Spleen (tissue), 11 donors: ENCODE measurements around the gene SORCS2. TPM values are rescaled to one million over a fixed set of nuclear protein-coding genes. Genes with fewer than 3 reads are reported as not detected.

ENCODE experiments used
- DNase-seq: peaks from one replicate; pipeline ENCODE4 v3.0.0-alpha.2; 2020
- H3K27ac ChIP-seq, 8 donors: fragments of 200-600 bp; sonication (generic) in 7 of 8; 1 replicate in 4 of 8; 2 replicates in 4 of 8; pipeline versions ENCODE4 v1.5.0 to v1.8.0; 2016 to 2021; ENCODE audit warnings: inconsistent platforms in 4 of 8, mild to moderate bottlenecking in 4 of 8, moderate library complexity in 1 of 8
- H3K27me3 ChIP-seq, 7 donors: fragments of 200-600 bp; sonication (generic) in 6 of 7; replicated peaks in 1 of 7; 1 replicate in 4 of 7; 2 replicates in 3 of 7; pipeline versions ENCODE4 v1.5.0 to v1.8.0; 2016 to 2021; ENCODE audit warnings: inconsistent platforms in 3 of 7, mild to moderate bottlenecking in 1 of 7
- H3K36me3 ChIP-seq, 6 donors: fragments of 200-600 bp; sonication (generic) in 5 of 6; 1 replicate in 4 of 6; 2 replicates in 2 of 6; pipeline versions ENCODE4 v1.5.0 to v1.8.0; 2016 to 2021; ENCODE audit warnings: inconsistent platforms in 2 of 6
- H3K4me1 ChIP-seq, 6 donors: fragments of 200-600 bp; sonication (generic) in 5 of 6; 1 replicate in 3 of 6; 2 replicates in 3 of 6; pipeline versions ENCODE4 v1.5.0 to v1.8.0; 2016 to 2021; ENCODE audit warnings: inconsistent platforms in 3 of 6
- H3K4me3 ChIP-seq, 8 donors: fragments of 200-600 bp; sonication (generic) in 7 of 8; 1 replicate in 4 of 8; 2 replicates in 4 of 8; pipeline versions ENCODE4 v1.5.0 to v1.8.0; 2016 to 2021; ENCODE audit warnings: inconsistent platforms in 4 of 8, mild to moderate bottlenecking in 4 of 8, moderate library complexity in 2 of 8
- H3K9me3 ChIP-seq, 8 donors: fragments of 200-600 bp; sonication (generic) in 7 of 8; 1 replicate in 4 of 8; 2 replicates in 4 of 8; pipeline versions ENCODE4 v1.5.0 to v1.8.0; 2016 to 2021; ENCODE audit warnings: inconsistent platforms in 4 of 8
- POLR2A ChIP-seq, 3 donors: fragments of 450-650 bp; IDR thresholded peaks; one replicate each; pipeline ENCODE4 v1.5.1; 2017; ENCODE audit warnings: antibody characterized with exemption in 3 of 3, mild to moderate bottlenecking in 1 of 3
- POLR2AphosphoS5 ChIP-seq, 3 donors: sonication (generic); formaldehyde crosslinking; IDR thresholded peaks; one replicate each; pipeline ENCODE4 v1.5.1; 2017; ENCODE audit warnings: antibody characterized with exemption in 3 of 3
- WGBS, 5 donors: extraction: QIAGEN DNeasy Blood & Tissue Kit in 3 of 5; methylation state at CpG; one replicate each; pipeline versions ENCODE4 v1.1.5 to v1.1.7; 2013 to 2018; 5-methylcytosine and 5-hydroxymethylcytosine counted together
- intact Hi-C: fragments of 100-400 bp; cut with DNase I; formaldehyde crosslinking; loops from one replicate; pipeline ENCODE4 v1.15.0; 2023; ENCODE audit warnings: low total_unique reads
- polyA plus RNA-seq, 3 donors: library from polyadenylated mRNA; stranded (reverse); fragments of 200-250 nt; gene quantifications; one replicate each; pipeline ENCODE4 v1.2.1, GENCODE V29; 2013
- total RNA-seq, 7 donors: library from RNA; depleted of rRNA in 3 of 7; stranded (reverse); fragments of >200 nt in 3 of 7; fragmentation: NEBNext Ultra II Directional in 4 of 7; extraction: Animal tissue kit (Norgen Biotek cat#: 25700) in 4 of 7; gene quantifications; one replicate each; pipeline versions ENCODE4 v1.1.0 to v1.2.1, GENCODE V29; 2016 to 2021
- TF ChIP-seq, protein P1 (sequence below), 11 experiments: fragments of 200-600 bp in 7 of 11; fragments of 450-650 bp in 4 of 11; sonication (generic) in 4 of 11; IDR thresholded peaks in 8 of 11; conservative IDR thresholded peaks in 3 of 11; 1 replicate in 7 of 11; 2 replicates in 4 of 11; pipeline versions ENCODE4 v1.4.0 to v1.8.0; 2016 to 2021; ENCODE audit warnings: antibody characterized with exemption in 11 of 11, inconsistent platforms in 4 of 11, mild to moderate bottlenecking in 1 of 11
- donor health status: healthy with polysubstance abuse.
- donor health status: DM: no; HTN: no; CAD: no; lungs with moderate emphysema.
- donor health status: DM: no; HTN: no; CAD: no.
- donor health status: Bipolar disorder and iron deficiency.
- donor health status: healthy.
- donor health status: DM: no; HTN: no; CAD: no.
- donor health status: DM: yes; HTN: yes; CAD: no.

SORCS2 gene
- total and polyA plus RNA-seq, 10 donors, result 0.33 to 1.6 (median 0.60) TPM

DNA sequence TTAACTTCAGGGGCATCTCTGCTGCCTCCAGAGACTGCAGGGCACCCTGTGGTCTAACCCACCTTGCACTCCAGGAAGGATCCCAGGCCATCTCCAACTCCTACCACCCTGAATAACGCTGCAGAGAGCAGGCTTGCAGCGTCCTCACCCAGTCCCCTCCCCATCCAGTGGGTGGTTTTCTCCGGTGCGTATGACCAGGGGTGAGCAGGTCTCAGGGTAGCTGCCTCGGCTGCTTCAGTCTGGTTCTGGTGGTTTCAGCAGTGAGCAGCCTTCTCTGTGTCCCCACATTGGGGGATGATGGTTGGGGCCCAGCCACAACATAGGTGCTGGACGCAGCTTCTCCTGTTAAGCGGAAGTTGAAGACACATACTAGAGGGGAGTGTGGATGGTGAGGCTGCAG, 38.6 kb upstream of the SORCS2 start:
- WGBS, 5 donors, result 83 to 89% (median 86%) methylated on average over 3 to 7 of the region's 7 CpGs
- no peak overlapping the region for H3K4me3 ChIP-seq
- H3K27ac ChIP-seq, result no peak overlapping the region
- TF ChIP-seq POLR2AphosphoS5 (IDR thresholded peaks at IDR 0.05), result no peak
- no peak for TF ChIP-seq POLR2A (IDR thresholded peaks at IDR 0.05)
- TF ChIP-seq, protein P1, sequence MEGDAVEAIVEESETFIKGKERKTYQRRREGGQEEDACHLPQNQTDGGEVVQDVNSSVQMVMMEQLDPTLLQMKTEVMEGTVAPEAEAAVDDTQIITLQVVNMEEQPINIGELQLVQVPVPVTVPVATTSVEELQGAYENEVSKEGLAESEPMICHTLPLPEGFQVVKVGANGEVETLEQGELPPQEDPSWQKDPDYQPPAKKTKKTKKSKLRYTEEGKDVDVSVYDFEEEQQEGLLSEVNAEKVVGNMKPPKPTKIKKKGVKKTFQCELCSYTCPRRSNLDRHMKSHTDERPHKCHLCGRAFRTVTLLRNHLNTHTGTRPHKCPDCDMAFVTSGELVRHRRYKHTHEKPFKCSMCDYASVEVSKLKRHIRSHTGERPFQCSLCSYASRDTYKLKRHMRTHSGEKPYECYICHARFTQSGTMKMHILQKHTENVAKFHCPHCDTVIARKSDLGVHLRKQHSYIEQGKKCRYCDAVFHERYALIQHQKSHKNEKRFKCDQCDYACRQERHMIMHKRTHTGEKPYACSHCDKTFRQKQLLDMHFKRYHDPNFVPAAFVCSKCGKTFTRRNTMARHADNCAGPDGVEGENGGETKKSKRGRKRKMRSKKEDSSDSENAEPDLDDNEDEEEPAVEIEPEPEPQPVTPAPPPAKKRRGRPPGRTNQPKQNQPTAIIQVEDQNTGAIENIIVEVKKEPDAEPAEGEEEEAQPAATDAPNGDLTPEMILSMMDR (IDR thresholded peaks at IDR 0.05 in 8 of 11, conservative IDR thresholded peaks at IDR 0.05 in 3 of 11), result no peak
- H3K4me1 ChIP-seq, result peaks cover 4 to 19% (median 13%) of the 10 kb centered on the region in 6 donors
- H3K36me3 ChIP-seq, result no peaks in the 10 kb centered on the region
- no peaks in the 10 kb centered on the region for H3K9me3 ChIP-seq
- H3K27me3 ChIP-seq, result peaks cover 0 to 40% (median 0%) of the 10 kb centered on the region in 7 donors
- peak; percentile 20 for DNase-seq
- intact Hi-C loops, result no loop called here

GRCh38 chr4:7154351-7154981, 37.9 kb upstream of the SORCS2 start:
- peak; percentile 53 for DNase-seq
- peaks cover 4 to 19% (median 13%) of the 10 kb centered on the region in 6 donors for H3K4me1 ChIP-seq
- no peaks in the 10 kb centered on the region for H3K36me3 ChIP-seq
- no peak for TF ChIP-seq POLR2AphosphoS5 (IDR thresholded peaks at IDR 0.05)
- TF ChIP-seq, protein P1 (IDR thresholded peaks at IDR 0.05 in 8 of 11, conservative IDR thresholded peaks at IDR 0.05 in 3 of 11), result no peak
- 77 to 92% (median 88%) methylated on average over 18 of the region's 18 CpGs for WGBS, 5 donors
- peaks cover 0 to 40% (median 0%) of the 10 kb centered on the region in 7 donors for H3K27me3 ChIP-seq
- intact Hi-C loops, result no loop called here
- H3K27ac ChIP-seq, result no peak overlapping the region
- H3K9me3 ChIP-seq, result no peaks in the 10 kb centered on the region
- no peak overlapping the region for H3K4me3 ChIP-seq

DNA sequence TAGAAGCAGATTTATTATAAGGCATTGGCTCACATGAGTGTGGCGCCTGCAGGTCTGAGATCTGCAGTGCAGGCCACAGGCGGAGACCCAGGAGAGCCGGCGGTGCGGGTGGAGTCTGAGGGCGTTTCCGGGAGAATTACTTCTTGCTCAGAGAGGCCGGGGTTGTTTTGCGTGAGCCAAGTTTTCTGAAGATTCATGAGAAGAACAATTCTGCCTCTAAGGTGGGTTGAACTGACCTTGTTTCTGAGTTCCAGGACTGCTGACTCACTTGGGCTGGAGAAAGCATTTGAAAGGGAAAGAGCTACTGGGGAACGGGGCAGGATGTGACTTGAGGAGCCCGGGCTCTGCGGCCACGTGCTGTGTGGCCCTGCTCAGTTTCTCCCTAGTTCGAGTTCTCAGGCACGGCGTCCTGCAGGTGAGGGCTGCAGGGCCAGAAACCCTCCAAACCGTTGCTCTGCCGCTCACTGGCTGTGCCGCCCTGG, 36.7 kb upstream of the SORCS2 start:
- WGBS, 5 donors, result 61 to 76% (median 72%) methylated on average over 19 of the region's 19 CpGs
- Histone ChIP-seq H3K4me3 (no peak overlapping the region), H3K27ac (peak overlapping the region in 6 of 8 donors; percentile 13 to 68 (median 48)), H3K4me1 (peaks cover 4 to 19% (median 13%) of the 10 kb centered on the region in 6 donors), H3K27me3 (peaks cover 0 to 34% (median 0%) of the 10 kb centered on the region in 7 donors), H3K36me3 (no peaks in the 10 kb centered on the region), H3K9me3 (no peaks in the 10 kb centered on the region)
- TF ChIP-seq POLR2AphosphoS5 (IDR thresholded peaks at IDR 0.05), result no peak
- TF ChIP-seq, protein P1 (IDR thresholded peaks at IDR 0.05 in 8 of 11, conservative IDR thresholded peaks at IDR 0.05 in 3 of 11), result no peak
- TF ChIP-seq POLR2A (IDR thresholded peaks at IDR 0.05), result no peak
- intact Hi-C loops, result no loop called here
- DNase-seq, result peak; percentile 56

DNA sequence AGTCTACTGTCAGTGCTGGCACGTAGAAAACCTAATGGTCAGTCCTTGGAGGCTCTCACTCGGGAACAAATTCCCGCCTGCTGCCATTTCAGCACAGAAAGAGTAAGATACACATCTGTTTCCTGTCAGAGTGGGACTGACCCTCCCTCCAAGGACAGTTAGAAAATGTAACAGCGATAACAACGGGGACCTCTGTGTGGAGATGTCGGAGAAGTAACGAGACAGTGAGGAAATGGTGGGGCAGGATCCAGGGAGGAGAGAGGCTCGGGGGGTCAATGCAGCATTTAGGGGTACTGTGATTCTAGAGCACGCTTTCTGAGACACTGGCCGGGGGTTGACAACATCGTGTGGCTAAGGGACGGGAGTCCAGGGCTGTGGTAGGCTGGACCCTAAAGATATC, 36.0 kb upstream of the SORCS2 start:
- TF ChIP-seq POLR2AphosphoS5 (IDR thresholded peaks at IDR 0.05), result peak in 1 of 3 donors; percentile 63
- TF ChIP-seq, protein P1 (IDR thresholded peaks at IDR 0.05 in 8 of 11, conservative IDR thresholded peaks at IDR 0.05 in 3 of 11), result no peak
- WGBS, 5 donors, result 18 to 27% (median 19%) methylated on average over 12 of the region's 12 CpGs
- DNase-seq, result no peak
- intact Hi-C loops, result no loop called here
- peaks cover 4 to 19% (median 13%) of the 10 kb centered on the region in 6 donors for H3K4me1 ChIP-seq
- no peaks in the 10 kb centered on the region for H3K9me3 ChIP-seq
- H3K36me3 ChIP-seq, result no peaks in the 10 kb centered on the region
- H3K4me3 ChIP-seq, result no peak overlapping the region
- H3K27me3 ChIP-seq, result peaks cover 0 to 30% (median 0%) of the 10 kb centered on the region in 7 donors
- peak overlapping the region in 6 of 8 donors; percentile 35 to 68 (median 48) for H3K27ac ChIP-seq
